Right lobe of liver (tissue), 4 donors: ENCODE data around the gene TOMM6.

Source experiments
- POLR2A ChIP-seq: fragments of 450-650 bp; IDR thresholded peaks from one replicate; pipeline ENCODE4 v1.6.1; 2017; ENCODE audit warnings: antibody characterized with exemption, mild to moderate bottlenecking
- TF ChIP-seq, protein P1 (sequence below), 4 donors: fragments of 200-600 bp in 3 of 4; fragments of 450-650 bp in 1 of 4; IDR thresholded peaks; one replicate each; pipeline versions ENCODE4 v1.5.1 to v1.8.0; 2016 to 2022; ENCODE audit warnings: antibody characterized with exemption in 4 of 4, mild to moderate bottlenecking in 2 of 4
- donor health status: DM: no; HTN: no; CAD: no.
- donor health status: DM: no; HTN: no; CAD: no.
- donor health status: DM: no; HTN: yes; CAD: no.

DNA sequence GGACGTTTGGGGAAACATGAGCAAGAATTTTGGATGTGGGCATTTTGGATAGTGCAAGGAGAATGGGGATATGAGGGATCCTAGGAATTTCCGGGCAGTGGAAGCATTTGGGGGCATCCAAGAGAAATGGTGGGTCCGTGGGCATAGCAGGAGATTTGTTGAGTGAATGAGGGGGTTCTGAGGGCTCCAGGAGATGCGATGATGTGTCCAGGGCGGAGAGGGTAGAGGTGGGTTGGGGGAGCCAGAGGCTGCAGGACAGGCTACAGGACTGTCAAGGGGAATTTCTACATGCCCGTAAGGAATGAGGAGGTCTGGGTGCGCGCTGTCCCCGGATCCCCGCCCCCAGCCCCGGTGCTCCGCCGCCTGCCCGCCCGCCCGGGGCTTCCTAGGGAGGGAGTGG, 8.2 kb upstream of the TOMM6 start:
- TF ChIP-seq, protein P1, sequence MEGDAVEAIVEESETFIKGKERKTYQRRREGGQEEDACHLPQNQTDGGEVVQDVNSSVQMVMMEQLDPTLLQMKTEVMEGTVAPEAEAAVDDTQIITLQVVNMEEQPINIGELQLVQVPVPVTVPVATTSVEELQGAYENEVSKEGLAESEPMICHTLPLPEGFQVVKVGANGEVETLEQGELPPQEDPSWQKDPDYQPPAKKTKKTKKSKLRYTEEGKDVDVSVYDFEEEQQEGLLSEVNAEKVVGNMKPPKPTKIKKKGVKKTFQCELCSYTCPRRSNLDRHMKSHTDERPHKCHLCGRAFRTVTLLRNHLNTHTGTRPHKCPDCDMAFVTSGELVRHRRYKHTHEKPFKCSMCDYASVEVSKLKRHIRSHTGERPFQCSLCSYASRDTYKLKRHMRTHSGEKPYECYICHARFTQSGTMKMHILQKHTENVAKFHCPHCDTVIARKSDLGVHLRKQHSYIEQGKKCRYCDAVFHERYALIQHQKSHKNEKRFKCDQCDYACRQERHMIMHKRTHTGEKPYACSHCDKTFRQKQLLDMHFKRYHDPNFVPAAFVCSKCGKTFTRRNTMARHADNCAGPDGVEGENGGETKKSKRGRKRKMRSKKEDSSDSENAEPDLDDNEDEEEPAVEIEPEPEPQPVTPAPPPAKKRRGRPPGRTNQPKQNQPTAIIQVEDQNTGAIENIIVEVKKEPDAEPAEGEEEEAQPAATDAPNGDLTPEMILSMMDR (IDR thresholded peaks at IDR 0.05) = no peak
- no peak for TF ChIP-seq POLR2A
